IMR-90 (cell line): ENCODE data around the gene ST7. TPM values are rescaled to one million over a fixed set of nuclear protein-coding genes. Genes with fewer than 3 reads are reported as not detected.

Experiments
- ATAC-seq: fragments of 200-7000 bp; cut with Tn5 transposase; 2 replicates; pipeline ENCODE4 v1.9.1; 2020; ENCODE audit warnings: low read depth, mild to moderate bottlenecking, moderate library complexity
- BruUV-seq: library from RNA; stranded (reverse); fragments of 400-500 nt; replicated peaks from 2 replicates; lab custom pipeline; 2021; lab: Mats Ljungman, UMichigan
- CTCF ChIA-PET: fragments of 300-600 bp; formaldehyde crosslinking; extraction: SDS; loops from one replicate; lab custom pipeline; 2021; ENCODE audit warnings: antibody characterized with exemption; lab: Yijun Ruan, JAX
- POLR2A ChIA-PET: fragments of 300-600 bp; sonication (Branson Sonifier 250); formaldehyde crosslinking; loops from one replicate; lab custom pipeline; 2022; ENCODE audit warnings: antibody characterized with exemption; ENCODE audit not compliant: unreplicated experiment; lab: Charles Lee
- DNase-seq: peaks from one replicate; pipeline ENCODE4 v3.0.0; 2013
- H2AFZ ChIP-seq: replicated peaks from 2 replicates; pipeline ENCODE3; 2013; ENCODE audit warnings: low read length, mild to moderate bottlenecking; ENCODE audit not compliant: poor library complexity
- H2AK5ac ChIP-seq: 2 replicates; pipeline ENCODE4 v1.6.1; 2013; ENCODE audit warnings: low read depth, low read length, inconsistent platforms
- H2AK9ac ChIP-seq: replicated peaks from 2 replicates; pipeline ENCODE3; 2013; ENCODE audit warnings: mild to moderate bottlenecking, low read depth, low read length, moderate library complexity; ENCODE audit not compliant: poor library complexity
- H2BK120ac ChIP-seq: 2 replicates; pipeline ENCODE4 v1.6.1; 2013; ENCODE audit warnings: low read depth, low read length, inconsistent platforms
- H2BK15ac ChIP-seq: 3 replicates; pipeline ENCODE4 v1.6.1; 2013; ENCODE audit warnings: low read depth, low read length, inconsistent platforms
- H2BK20ac ChIP-seq: 2 replicates; pipeline ENCODE4 v1.6.1; 2013; ENCODE audit warnings: low read depth, mild to moderate bottlenecking, inconsistent platforms, low read length, moderate library complexity
- H2BK5ac ChIP-seq: 2 replicates; pipeline ENCODE4 v1.6.1; 2013; ENCODE audit warnings: mild to moderate bottlenecking, low read depth, low read length, inconsistent platforms; ENCODE audit not compliant: poor library complexity, severe bottlenecking
- H3K14ac ChIP-seq: replicated peaks from 2 replicates; pipeline ENCODE4 v1.6.1; 2013; ENCODE audit warnings: low read depth, low read length, inconsistent platforms
- H3K18ac ChIP-seq: 2 replicates; pipeline ENCODE4 v1.6.1; 2013; ENCODE audit warnings: low read depth, low read length, control low read depth
- H3K23ac ChIP-seq: 2 replicates; pipeline ENCODE4 v1.6.1; 2013; ENCODE audit warnings: low read depth, low read length, inconsistent platforms
- H3K27ac ChIP-seq: 2 replicates; pipeline ENCODE4 v1.5.1; 2013; ENCODE audit warnings: mild to moderate bottlenecking, control low read depth, low read length; ENCODE audit not compliant: insufficient read depth
- H3K27me3 ChIP-seq: 2 replicates; pipeline ENCODE4 v1.6.1; 2013; ENCODE audit warnings: low read length; ENCODE audit not compliant: control insufficient read depth, insufficient read depth
- H3K36me3 ChIP-seq: 2 replicates; pipeline ENCODE4 v1.6.1; 2013; ENCODE audit warnings: low read length, mixed read lengths; ENCODE audit not compliant: control insufficient read depth, insufficient read depth
- H3K4ac ChIP-seq: 2 replicates; pipeline ENCODE4 v1.6.1; 2013; ENCODE audit warnings: low read depth, low read length, inconsistent platforms
- H3K4me1 ChIP-seq: 2 replicates; pipeline ENCODE4 v1.6.1; 2013; ENCODE audit warnings: low read length, mixed read lengths; ENCODE audit not compliant: control insufficient read depth, insufficient read depth
- H3K4me2 ChIP-seq: 2 replicates; pipeline ENCODE4 v1.6.1; 2013; ENCODE audit warnings: low read depth, mild to moderate bottlenecking, control low read depth, low read length, moderate library complexity
- H3K4me3 ChIP-seq: 2 replicates; pipeline ENCODE4 v1.5.1; 2013; ENCODE audit warnings: low read depth, mild to moderate bottlenecking, control low read depth, low read length, moderate library complexity; ENCODE audit not compliant: insufficient read depth
- H3K56ac ChIP-seq: 2 replicates; pipeline ENCODE4 v1.6.1; 2013; ENCODE audit warnings: low read length, inconsistent platforms; ENCODE audit not compliant: insufficient read depth; ENCODE audit errors: extremely low read depth
- H3K79me1 ChIP-seq, 2 experiments: 2 replicates each; pipeline ENCODE4 v1.6.1; 2013; ENCODE audit warnings: low read length in 2 of 2, inconsistent platforms in 1 of 2, low read depth in 1 of 2
- H3K9ac ChIP-seq: 2 replicates; pipeline ENCODE4 v1.6.1; 2013; ENCODE audit warnings: low read depth, low read length, control low read depth
- H3K9me1 ChIP-seq: 2 replicates; pipeline ENCODE4 v1.6.1; 2013; ENCODE audit warnings: low read length, inconsistent platforms; ENCODE audit not compliant: insufficient read depth
- H3K9me3 ChIP-seq: 2 replicates; pipeline ENCODE4 v1.6.1; 2013; ENCODE audit warnings: low read length; ENCODE audit not compliant: control insufficient read depth, insufficient read depth
- H4K20me1 ChIP-seq: 2 replicates; pipeline ENCODE4 v1.6.1; 2013; ENCODE audit warnings: low read length, inconsistent platforms; ENCODE audit not compliant: insufficient read depth
- H4K5ac ChIP-seq: 2 replicates; pipeline ENCODE4 v1.6.1; 2013; ENCODE audit warnings: mild to moderate bottlenecking, low read depth, low read length, control low read depth
- H4K8ac ChIP-seq, 2 experiments: 2 replicates each; pipeline ENCODE4 v1.6.1; 2013; ENCODE audit warnings: low read depth in 2 of 2, low read length in 2 of 2, control low read depth in 1 of 2, inconsistent platforms in 1 of 2
- H4K91ac ChIP-seq: 2 replicates; pipeline ENCODE4 v1.6.1; 2013; ENCODE audit warnings: low read depth, low read length, inconsistent platforms; ENCODE audit not compliant: insufficient read depth
- CEBPB ChIP-seq: IDR thresholded peaks from 2 replicates; pipeline ENCODE4 v1.6.1; 2012; ENCODE audit warnings: low read depth, low read length, improper control_type of control experiment
- CHD1 ChIP-seq: IDR thresholded peaks from 2 replicates; pipeline ENCODE4 v1.6.1; 2012; ENCODE audit warnings: low read depth, low read length, improper control_type of control experiment
- FOS ChIP-seq: fragments of 150-350 bp; IDR thresholded peaks from 2 replicates; pipeline ENCODE4 v1.6.1; 2016; ENCODE audit warnings: low read depth, low read length
- MAFK ChIP-seq: IDR thresholded peaks from 2 replicates; pipeline ENCODE4 v1.6.1; 2012; ENCODE audit warnings: low read depth, low read length, improper control_type of control experiment
- MAZ ChIP-seq: IDR thresholded peaks from 2 replicates; pipeline ENCODE4 v1.6.1; 2012; ENCODE audit warnings: low read depth, mild to moderate bottlenecking, low read length, improper control_type of control experiment, moderate library complexity, borderline replicate concordance
- POLR2A ChIP-seq: IDR thresholded peaks from 2 replicates; pipeline ENCODE4 v1.6.1; 2012; ENCODE audit warnings: mild to moderate bottlenecking, low read depth, low read length
- RAD21 ChIP-seq: IDR thresholded peaks from 2 replicates; pipeline ENCODE4 v1.6.1; 2012; ENCODE audit warnings: low read length, improper control_type of control experiment
- RFX5 ChIP-seq: IDR thresholded peaks from 2 replicates; pipeline ENCODE4 v1.8.0; 2012; ENCODE audit warnings: low read depth, mild to moderate bottlenecking, low read length, moderate library complexity
- WGBS, 2 experiments: methylation state at CpG; one replicate each; pipeline versions ENCODE4 v1.1.5 to v1.1.7; 2013; ENCODE audit warnings: missing lambda C conversion rate in 2 of 2; ENCODE audit not compliant: insufficient read length in 1 of 2; ENCODE audit errors: extremely low coverage in 2 of 2; 5-methylcytosine and 5-hydroxymethylcytosine counted together
- dilution Hi-C: fragments of 300-500 bp; cut with HindIII; formaldehyde crosslinking; loops from one replicate; pipeline ENCODE4 v1.14.3; 2018; ENCODE audit warnings: low sequenced_read_pairs; ENCODE audit not compliant: unreplicated experiment
- in situ Hi-C: fragments of 300-500 bp; cut with MboI; formaldehyde crosslinking; loops from 3 replicates; pipeline ENCODE4 v1.14.3; 2019; ENCODE audit warnings: low sequenced_read_pairs, inconsistent platforms, mixed read lengths
- intact Hi-C: fragments of 100-400 bp; cut with micrococcal nuclease; formaldehyde crosslinking; loops from 2 replicates; pipeline ENCODE4 v1.10.0; 2022
- polyA plus RNA-seq, 3 experiments: library from polyadenylated mRNA; depleted of rRNA; stranded (reverse); fragments of >200 nt; gene quantifications; 2 replicates each; pipeline ENCODE4 v1.2.3, GENCODE V29; 2012; ENCODE audit warnings: low replicate concordance in 1 of 3
- total RNA-seq: library from RNA; depleted of rRNA; stranded (reverse); fragments of >200 nt; gene quantifications from 2 replicates; pipeline ENCODE4 v1.2.3, GENCODE V29; 2012
- TF ChIP-seq, protein P1 (sequence below): fragments of 150-350 bp; IDR thresholded peaks from 2 replicates; pipeline ENCODE4 v1.6.1; 2017; ENCODE audit warnings: mild to moderate bottlenecking, antibody characterized with exemption, low read length, low read depth
- TF ChIP-seq, protein P2 (sequence below): fragments of 150-350 bp; IDR thresholded peaks from 2 replicates; pipeline ENCODE4 v1.6.1; 2016; ENCODE audit warnings: low read depth, mild to moderate bottlenecking, low read length, moderate library complexity, borderline replicate concordance

The ST7 gene
- total and polyA plus RNA-seq, 2 of the 4 experiments (the other 2 are of a cell fraction), result 18.6 to 26.0 TPM

DNA sequence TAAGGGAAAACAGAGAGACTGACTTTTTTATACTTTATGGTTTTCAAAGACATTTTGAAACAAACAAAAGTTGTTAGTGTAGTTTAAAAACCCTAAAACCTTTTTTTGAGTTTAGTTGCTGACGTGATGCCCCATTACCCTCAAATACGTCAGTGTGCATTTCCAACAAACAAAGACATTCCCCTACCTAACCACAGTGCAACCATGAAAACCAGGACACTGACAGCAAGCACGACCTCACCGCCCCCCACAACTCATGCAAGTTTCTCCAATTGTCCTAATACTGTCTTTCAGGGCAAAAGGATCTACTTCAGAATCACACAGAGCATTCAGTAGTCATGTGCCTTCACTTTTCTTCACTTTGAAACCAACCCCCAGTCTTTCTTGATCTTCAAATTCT is 294.5 kb downstream of the ST7 start:
- intact Hi-C loops (no loop called here), in situ Hi-C loops (no loop called here), dilution Hi-C loops (no loop called here)
- Histone ChIP-seq H3K79me1 (no peaks in the 10 kb centered on the region), H3K56ac (no peak overlapping the region), H3K4me1 (peaks cover 26% of the 10 kb centered on the region), H2AK9ac (no peak overlapping the region), H3K27me3 (no peaks in the 10 kb centered on the region), H3K9me1 (peaks cover 23% of the 10 kb centered on the region), H3K4me2 (no peak overlapping the region), H3K23ac (0 out of 2 replicates have a peak overlapping the region, but pooled peaks have one; percentile 7), H3K9ac (no peak overlapping the region), H4K91ac (peak overlapping the region; percentile 87), H2AK5ac (peak overlapping the region; percentile 59), H2BK15ac (peak overlapping the region; percentile 47; the same call in 1 of the 3 replicates), H3K36me3 (no peaks in the 10 kb centered on the region), H2BK5ac (peak overlapping the region; percentile 97), H2BK20ac (peak overlapping the region; percentile 96), H4K5ac (peak overlapping the region; percentile 92), H4K8ac (peak overlapping the region in 1 of 2 experiments; percentile 22; a peak in 2 of 4 replicates), H3K4me3 (no peak overlapping the region), H3K18ac (peak overlapping the region; percentile 95), H2AFZ (no peak overlapping the region), H2BK120ac (peak overlapping the region; percentile 87), H3K14ac (peak overlapping the region; percentile 64; the same call in 1 of the 2 replicates), H3K4ac (peak overlapping the region; percentile 70), H3K27ac (peak overlapping the region; percentile 72; the same call in 1 of the 2 replicates), H3K9me3 (no peaks in the 10 kb centered on the region), H4K20me1 (no peaks in the 10 kb centered on the region)
- peak; percentile 48 for DNase-seq
- TF ChIP-seq, protein P1, sequence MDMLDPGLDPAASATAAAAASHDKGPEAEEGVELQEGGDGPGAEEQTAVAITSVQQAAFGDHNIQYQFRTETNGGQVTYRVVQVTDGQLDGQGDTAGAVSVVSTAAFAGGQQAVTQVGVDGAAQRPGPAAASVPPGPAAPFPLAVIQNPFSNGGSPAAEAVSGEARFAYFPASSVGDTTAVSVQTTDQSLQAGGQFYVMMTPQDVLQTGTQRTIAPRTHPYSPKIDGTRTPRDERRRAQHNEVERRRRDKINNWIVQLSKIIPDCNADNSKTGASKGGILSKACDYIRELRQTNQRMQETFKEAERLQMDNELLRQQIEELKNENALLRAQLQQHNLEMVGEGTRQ, result no peak
- TF ChIP-seq FOS (no peak), RFX5 (no peak), MAZ (no peak), MAFK (no peak), CEBPB (no peak), RAD21 (no peak), CHD1 (no peak), POLR2A (no peak)
- TF ChIP-seq, protein P2, sequence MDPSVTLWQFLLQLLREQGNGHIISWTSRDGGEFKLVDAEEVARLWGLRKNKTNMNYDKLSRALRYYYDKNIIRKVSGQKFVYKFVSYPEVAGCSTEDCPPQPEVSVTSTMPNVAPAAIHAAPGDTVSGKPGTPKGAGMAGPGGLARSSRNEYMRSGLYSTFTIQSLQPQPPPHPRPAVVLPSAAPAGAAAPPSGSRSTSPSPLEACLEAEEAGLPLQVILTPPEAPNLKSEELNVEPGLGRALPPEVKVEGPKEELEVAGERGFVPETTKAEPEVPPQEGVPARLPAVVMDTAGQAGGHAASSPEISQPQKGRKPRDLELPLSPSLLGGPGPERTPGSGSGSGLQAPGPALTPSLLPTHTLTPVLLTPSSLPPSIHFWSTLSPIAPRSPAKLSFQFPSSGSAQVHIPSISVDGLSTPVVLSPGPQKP, result no peak
- ChIA-PET CTCF (no interaction called here), POLR2A (no interaction called here)
- no TSS peak for BruUV-seq
- ATAC-seq, result peak; percentile 9
- 40% methylated on average over 2 of the region's 4 CpGs; no CpG with 5 or more reads in 1 of the 2 experiments for WGBS, 2 experiments
